Measurements from ENCODE around the gene MEPCE.

- peak in 2 of 3 donors; percentile 37 to 44 for TF ChIP-seq CTCF (IDR thresholded peaks at IDR 0.05)
- TF ChIP-seq EP300 (IDR thresholded peaks at IDR 0.05) = no peak
These were observed 22.1 kb upstream of the MEPCE start for GRCh38 chr7:100407285-100408180.
